HL-60 (cell line): Measurements from ENCODE around the gene TRIM44.

ENCODE experiments used
- POLR2AphosphoS5 ChIP-seq: IDR thresholded peaks from 2 replicates; pipeline ENCODE4 v1.6.1; 2012; ENCODE audit warnings: low read depth
- TF ChIP-seq, protein P1 (sequence below): IDR thresholded peaks from 2 replicates; pipeline ENCODE4 v1.6.1; 2012; ENCODE audit warnings: low read depth; ENCODE audit not compliant: insufficient replicate concordance

DNA sequence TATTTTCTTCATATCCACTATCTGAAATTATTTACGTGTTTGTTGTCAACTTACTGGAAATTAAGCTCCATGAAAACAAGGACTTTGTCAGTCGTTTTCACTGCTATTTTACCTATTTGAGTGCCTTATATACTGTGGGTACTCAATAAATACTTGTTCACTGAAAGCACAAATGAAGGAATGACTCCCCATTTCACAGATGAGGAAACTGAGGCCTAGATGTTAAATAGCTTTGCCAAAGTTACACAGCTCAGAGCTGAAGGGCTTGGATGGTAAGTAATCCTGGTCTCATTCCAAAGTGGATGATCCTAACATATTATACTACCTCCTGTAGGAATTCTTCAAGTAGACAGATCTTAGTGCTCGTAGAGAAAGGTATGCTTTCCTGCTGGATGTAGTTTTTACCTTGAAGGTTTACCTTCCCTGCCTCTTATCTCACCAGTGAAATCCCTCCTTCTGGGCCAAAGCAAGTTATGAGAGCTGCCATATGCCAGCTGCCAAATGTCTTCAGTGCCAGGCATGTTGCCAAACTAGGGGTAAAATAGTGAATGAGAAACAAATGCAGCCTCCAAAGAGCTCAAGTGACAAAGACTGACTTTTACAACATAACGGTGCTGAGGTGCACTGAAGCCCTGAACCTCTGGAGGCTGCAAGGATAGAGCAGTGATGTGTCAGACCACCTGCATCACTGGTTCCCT is 129.7 kb downstream of the TRIM44 start:
- TF ChIP-seq, protein P1, sequence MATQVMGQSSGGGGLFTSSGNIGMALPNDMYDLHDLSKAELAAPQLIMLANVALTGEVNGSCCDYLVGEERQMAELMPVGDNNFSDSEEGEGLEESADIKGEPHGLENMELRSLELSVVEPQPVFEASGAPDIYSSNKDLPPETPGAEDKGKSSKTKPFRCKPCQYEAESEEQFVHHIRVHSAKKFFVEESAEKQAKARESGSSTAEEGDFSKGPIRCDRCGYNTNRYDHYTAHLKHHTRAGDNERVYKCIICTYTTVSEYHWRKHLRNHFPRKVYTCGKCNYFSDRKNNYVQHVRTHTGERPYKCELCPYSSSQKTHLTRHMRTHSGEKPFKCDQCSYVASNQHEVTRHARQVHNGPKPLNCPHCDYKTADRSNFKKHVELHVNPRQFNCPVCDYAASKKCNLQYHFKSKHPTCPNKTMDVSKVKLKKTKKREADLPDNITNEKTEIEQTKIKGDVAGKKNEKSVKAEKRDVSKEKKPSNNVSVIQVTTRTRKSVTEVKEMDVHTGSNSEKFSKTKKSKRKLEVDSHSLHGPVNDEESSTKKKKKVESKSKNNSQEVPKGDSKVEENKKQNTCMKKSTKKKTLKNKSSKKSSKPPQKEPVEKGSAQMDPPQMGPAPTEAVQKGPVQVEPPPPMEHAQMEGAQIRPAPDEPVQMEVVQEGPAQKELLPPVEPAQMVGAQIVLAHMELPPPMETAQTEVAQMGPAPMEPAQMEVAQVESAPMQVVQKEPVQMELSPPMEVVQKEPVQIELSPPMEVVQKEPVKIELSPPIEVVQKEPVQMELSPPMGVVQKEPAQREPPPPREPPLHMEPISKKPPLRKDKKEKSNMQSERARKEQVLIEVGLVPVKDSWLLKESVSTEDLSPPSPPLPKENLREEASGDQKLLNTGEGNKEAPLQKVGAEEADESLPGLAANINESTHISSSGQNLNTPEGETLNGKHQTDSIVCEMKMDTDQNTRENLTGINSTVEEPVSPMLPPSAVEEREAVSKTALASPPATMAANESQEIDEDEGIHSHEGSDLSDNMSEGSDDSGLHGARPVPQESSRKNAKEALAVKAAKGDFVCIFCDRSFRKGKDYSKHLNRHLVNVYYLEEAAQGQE, result no peak
- TF ChIP-seq POLR2AphosphoS5, result no peak
